SKM-1 treated with dmso at 0.1 percent for 144 hours (cell line): ENCODE results near the gene C5orf15.
"Not testable (repeated sequence)": the region's sequence is repeated elsewhere in the genome, so short reads cannot be mapped to it uniquely, and the experiment has no call there.

Experiments used
- DNase-seq: peaks from one replicate; lab custom pipeline; 2025; ENCODE audit not compliant: unreplicated experiment; lab: John Stamatoyannopoulos, UW

The C5orf15 gene

GRCh38 chr5:133963493-133964128 is 4.8 kb downstream of the C5orf15 start:
- no peak for DNase-seq

- no peak for DNase-seq
These were observed 5.5 kb downstream of the C5orf15 start for GRCh38 chr5:133962801-133963476.

- no peak for DNase-seq
These were observed 6.3 kb downstream of the C5orf15 start for GRCh38 chr5:133962131-133962530.

- no peak for DNase-seq
These were observed 8.8 kb downstream of the C5orf15 start for GRCh38 chr5:133959643-133960042.

- DNase-seq: no peak
These were observed 10.8 kb downstream of the C5orf15 start for GRCh38 chr5:133957591-133957990.

DNA sequence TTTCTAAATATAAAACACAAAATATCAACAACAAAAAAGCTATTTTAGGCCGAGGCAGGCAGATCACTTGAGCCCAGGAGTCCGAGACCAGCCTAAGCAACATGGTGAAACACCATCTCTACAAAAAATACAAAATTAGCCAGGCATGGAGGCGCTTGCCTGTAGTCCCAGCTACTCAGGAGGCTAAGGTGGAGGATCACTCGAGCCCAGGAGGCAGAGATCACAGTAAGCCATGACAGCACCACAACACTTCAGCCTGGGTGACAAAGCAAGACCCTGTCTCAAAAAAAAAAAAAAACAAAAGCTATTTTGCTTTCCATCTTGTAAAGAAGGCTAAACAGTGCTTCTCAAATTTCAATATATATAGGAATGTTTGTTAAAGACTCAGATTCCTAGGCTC is 11.3 kb downstream of the C5orf15 start:
- DNase-seq: no peak

DNA sequence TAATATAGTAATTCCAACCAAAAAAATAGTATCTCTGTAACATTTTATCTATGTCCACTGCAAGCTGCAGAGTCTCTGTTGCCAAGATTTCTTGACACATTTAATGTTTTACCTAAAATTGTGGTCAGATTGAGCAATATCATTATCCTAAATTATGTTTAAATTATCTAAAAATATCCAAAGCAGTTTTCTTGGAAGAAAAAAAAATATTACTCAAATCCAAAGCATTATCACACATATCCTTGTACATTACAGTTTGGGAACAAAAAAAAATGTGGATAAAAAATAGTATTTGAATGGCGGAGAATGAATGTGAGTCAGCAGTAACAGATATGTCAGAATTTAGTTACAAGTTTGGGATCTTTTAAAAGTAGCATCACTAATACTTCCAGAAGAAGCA is 12.2 kb downstream of the C5orf15 start:
- not testable (repeated sequence) for DNase-seq

DNA sequence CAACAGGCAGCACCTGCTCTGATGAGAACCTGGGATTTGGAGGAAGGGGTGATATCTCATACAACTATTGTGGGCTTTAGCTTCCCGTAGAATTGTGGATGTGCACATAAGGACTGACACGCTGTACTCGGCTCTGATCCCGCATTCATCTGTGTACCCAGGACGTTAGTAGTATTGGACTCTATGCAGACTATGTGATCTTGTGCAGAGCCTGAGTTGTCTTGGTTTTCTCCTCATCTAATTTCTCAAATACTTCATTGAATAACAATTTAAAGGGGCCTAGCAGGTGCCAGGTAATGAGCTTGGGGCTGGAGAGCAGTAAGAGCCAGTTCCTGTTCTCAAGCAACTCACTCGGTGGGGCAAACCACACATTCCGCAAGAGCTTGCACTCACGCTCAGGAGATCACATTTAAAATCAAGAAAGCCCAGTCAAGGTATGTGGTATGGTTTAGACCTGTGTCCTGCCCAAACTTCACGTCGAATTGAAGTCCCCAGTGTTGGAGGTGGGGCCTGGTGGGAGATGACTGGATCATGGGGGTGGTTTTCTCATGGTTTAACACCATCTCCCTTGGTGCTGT is 14.8 kb downstream of the C5orf15 start:
- peak; percentile 28 for DNase-seq

DNA sequence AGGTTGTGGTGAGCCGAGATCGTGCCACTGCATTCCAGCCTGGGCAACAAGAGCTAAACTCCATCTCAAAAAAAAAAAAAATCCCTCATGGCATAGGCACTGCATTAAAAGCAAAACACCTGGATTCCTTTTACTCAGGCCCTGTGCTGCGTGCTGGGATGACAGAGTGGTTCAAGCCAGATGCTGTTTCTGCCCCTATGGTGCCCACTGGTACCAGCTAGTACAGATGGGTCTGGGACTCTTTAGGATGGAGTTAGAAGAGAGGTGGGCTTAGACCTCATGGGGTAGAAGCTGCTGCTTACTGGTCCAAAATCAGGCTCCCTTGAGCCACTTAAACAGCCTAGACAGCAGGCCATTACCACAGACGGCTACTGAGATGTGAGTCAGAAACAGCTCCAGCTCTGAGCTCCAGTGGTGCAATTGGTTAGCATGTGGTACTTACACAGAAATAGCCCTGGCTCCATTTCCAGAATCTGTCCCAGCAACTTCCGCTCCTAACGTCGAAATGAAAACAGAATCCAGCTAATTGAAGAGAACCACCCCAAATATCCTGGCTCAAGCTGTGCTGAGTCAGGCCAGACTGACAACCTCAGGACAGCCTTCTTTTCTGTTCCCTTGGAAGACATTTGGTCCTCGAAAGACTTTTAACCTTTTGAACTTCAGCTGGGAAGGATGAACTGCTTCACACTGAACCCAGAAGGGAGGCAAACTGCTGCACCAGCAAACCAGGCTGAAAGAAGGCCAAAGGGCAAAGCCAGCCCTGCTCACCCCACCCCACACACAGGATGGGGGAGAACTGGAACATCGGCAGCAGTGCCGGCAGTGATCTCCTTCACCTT is 15.5 kb downstream of the C5orf15 start:
- peak; percentile 61 for DNase-seq

GRCh38 chr5:133950821-133951612 is 17.4 kb downstream of the C5orf15 start:
- DNase-seq: no peak

- no peak for DNase-seq
These were observed 19.7 kb downstream of the C5orf15 start for GRCh38 chr5:133948721-133949120.

DNA sequence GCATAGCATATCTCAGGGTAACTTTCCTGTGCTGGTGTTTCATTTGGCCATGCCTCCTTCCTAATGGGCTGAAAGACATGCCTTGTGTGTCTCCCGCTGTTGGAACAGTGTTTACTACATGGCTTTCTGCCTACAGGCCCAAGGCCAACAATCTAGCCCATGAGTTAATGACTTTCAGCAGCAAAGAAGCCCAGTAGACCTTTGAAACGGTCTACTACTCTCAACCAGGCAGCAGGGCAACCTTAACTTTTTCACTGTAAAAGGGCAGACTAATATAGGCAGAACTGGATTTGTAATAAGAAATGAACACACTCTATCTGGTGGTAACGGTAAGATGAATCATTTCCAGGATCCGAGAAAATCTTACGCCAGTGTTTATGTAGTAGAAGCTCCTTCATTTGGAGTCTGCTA is 21.0 kb downstream of the C5orf15 start:
- DNase-seq: no peak

DNA sequence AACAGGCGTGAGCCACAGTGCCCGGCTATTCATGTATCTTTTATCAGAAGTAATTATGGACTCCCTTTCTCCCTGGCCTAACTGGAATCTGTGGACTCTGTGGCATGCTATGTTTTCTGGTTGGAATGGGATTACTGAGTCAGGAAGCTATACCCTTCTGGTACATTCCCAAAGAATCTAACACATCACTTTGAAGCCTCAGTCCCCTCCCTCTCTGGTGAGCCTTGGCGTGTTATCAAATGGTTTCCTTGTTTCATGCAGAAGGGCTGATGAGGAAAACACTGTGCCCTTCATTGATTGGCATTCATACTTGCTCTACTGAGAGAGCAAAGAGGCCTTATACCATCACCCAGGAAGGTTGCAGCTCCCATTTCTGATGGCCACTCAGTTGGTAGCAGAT is 22.9 kb downstream of the C5orf15 start:
- no peak for DNase-seq

DNA sequence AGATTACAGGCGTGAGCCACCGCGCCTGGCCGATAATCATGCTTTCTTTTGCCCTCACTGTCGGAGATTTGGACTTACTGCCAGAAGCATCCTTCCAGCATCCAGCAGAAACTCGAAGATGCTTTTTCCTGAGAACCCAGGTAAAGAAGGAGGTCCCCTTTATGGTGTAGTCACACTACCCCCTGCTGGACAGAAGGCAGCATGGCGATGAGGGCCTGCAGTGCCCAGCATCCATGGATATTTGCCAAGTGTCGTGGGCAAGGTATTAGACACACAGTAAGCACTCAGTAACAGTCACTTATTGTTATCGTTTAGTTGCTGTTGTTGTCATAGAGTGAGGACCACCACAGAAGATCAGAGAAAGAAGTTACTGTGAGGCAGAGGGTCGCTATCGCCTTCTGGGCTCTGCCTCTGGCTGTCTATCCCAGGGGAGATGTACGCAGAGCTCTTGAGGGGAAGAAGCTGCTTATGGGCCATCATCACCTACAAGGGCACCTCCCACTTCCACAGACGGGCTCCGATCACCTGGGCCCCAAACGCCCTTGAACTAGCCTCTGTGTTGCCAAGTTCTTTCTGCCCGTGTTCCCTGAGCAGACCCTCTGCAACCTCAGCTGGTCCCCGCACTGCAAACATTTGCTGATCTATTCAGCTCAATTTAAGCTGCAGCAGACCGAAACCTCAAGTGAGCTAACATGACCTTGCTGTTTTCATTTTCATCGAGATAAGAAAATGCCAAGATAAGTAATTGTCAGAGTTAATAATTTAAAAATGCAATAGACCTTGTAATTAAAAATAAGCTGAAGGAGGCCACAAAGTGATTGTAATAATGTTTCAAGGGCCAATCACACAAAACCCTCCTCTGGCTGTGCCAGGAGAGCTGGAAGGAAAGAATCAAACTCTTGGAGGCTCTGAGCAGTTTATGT is 23.9 kb downstream of the C5orf15 start:
- peak; percentile 34 for DNase-seq

DNA sequence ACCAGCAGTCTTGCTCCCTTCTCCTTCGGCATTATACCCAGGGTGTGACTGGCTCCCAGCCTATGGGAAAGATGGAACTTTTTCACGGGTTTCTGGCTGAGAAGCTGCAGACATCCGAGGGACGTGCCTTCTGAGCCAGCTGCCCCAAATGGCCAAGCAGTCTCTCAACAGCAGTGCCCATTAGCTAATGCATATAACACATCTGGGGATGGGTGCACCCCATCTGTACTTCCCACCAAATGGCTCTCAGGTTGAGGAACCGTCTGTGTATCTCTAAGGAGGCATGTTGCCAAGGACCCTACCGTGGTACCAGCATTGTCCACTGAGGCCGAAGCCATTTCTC is 25.0 kb downstream of the C5orf15 start:
- DNase-seq: no peak

DNA sequence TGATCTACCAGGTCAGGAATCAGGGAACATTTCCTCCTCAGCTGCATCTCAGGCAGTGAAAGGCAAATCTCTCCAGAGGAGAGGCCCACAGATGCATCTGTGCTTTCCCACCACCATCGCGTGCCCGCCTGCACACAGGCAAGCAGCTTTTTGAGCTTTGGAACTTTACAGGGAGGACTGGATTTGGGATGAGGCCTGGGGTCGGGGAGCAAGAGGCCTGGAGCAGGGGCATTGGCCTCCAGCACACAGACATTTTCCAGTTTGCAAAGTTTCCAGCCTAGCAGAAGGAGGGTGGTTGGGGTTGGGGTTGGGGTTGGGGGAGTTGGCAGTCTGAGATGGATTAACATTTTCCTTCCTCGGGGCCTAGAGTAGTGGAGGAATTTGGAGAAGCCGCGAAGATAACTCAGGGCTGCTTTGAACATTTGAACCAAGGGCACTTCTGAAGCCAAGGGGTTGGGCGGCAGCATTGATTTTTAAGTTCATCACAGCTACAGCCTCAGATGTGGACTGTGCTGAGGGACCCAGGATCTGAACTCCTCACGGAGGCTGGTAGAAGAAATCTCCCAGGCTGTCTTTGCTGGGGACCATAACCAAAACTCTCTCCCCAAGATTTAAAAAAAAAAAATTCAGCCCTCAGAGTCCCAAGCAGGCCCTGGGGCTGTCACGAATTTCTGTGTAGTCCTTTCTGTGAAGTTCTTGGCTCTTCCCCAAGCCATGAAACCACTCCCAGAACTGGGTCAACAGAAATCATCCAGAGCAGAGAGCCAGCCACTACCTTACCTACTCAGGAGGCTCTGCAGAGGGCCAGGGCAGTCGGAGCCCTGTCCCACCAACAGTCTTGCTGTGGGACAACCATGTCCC is 25.6 kb downstream of the C5orf15 start:
- no peak for DNase-seq

- no peak for DNase-seq
These were observed 26.8 kb downstream of the C5orf15 start for GRCh38 chr5:133941456-133942196.

GRCh38 chr5:133939668-133940067 is 28.8 kb downstream of the C5orf15 start:
- DNase-seq: no peak
